ENCODE data around the gene LAMA5. TPM values are rescaled to one million over a fixed set of nuclear protein-coding genes. Genes with fewer than 3 reads are reported as not detected.

The LAMA5 gene
- total RNA-seq, 2 donors from 2014 or later = 170 to 272 TPM

- intact Hi-C loops (cut with DNase I) = no loop called here
- no peak overlapping the region for H3K4me3 ChIP-seq
- TF ChIP-seq CTCF (IDR thresholded peaks at IDR 0.05) (no peak), POLR2A (IDR thresholded peaks at IDR 0.05) (no peak), POLR2AphosphoS5 (IDR thresholded peaks at IDR 0.05) (no peak)
- H3K27ac ChIP-seq = no peak overlapping the region
- H3K27me3 ChIP-seq (replicated peaks; ENCODE audit: insufficient read depth) = no peaks in the 10 kb centered on the region
- H3K4me1 ChIP-seq (replicated peaks) = no peaks in the 10 kb centered on the region
- H3K9me3 ChIP-seq = no peaks in the 10 kb centered on the region
- DNase-seq (ENCODE audit: low spot score) = no peak
- peaks cover 4 to 7% of the 10 kb centered on the region in 2 donors for H3K36me3 ChIP-seq
- 87% methylated on average over 23 of the region's 23 CpGs for WGBS
These were observed 81.4 kb downstream of the LAMA5 start for GRCh38 chr20:62285722-62286121.

GRCh38 chr20:62285151-62285550 is 82.0 kb downstream of the LAMA5 start:
- Histone ChIP-seq H3K4me1 (replicated peaks) (no peaks in the 10 kb centered on the region), H3K27me3 (replicated peaks; ENCODE audit: insufficient read depth) (no peaks in the 10 kb centered on the region), H3K9me3 (no peaks in the 10 kb centered on the region), H3K27ac (no peak overlapping the region), H3K36me3 (peaks cover 4 to 7% of the 10 kb centered on the region in 2 donors), H3K4me3 (no peak overlapping the region)
- intact Hi-C loops (cut with DNase I) = no loop called here
- TF ChIP-seq POLR2A (IDR thresholded peaks at IDR 0.05) (no peak), POLR2AphosphoS5 (IDR thresholded peaks at IDR 0.05) (no peak), CTCF (IDR thresholded peaks at IDR 0.05) (no peak)
- DNase-seq (ENCODE audit: low spot score) = no peak
- 81% methylated on average over 6 of the region's 6 CpGs for WGBS

DNA sequence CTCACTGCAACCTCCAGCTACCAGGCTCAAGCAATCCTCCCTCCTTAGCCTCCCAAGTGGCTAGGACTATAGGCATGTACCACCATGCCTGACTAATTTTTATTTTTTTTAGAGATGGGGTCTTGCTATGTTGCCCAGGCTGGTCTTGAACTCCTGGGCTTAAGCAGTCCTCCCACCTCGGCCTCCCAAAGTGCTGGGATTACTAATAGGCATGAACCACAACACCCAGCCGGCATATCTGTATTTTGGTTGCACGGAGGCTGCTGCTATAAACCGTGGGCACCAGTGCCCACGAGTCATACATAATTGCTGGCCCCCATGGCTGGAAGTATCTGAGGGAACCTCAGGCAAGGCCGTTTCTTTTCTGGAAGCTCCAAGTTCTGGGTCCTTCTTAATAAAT is 82.7 kb downstream of the LAMA5 start:
- H3K36me3 ChIP-seq = peaks cover 4 to 14% of the 10 kb centered on the region in 2 donors
- WGBS = 87% methylated on average over 6 of the region's 6 CpGs
- H3K4me3 ChIP-seq = no peak overlapping the region
- H3K4me1 ChIP-seq (replicated peaks) = no peaks in the 10 kb centered on the region
- no peaks in the 10 kb centered on the region for H3K27me3 ChIP-seq (replicated peaks; ENCODE audit: insufficient read depth)
- intact Hi-C loops (cut with DNase I) = no loop called here
- H3K9me3 ChIP-seq = no peaks in the 10 kb centered on the region
- TF ChIP-seq POLR2A (IDR thresholded peaks at IDR 0.05) (no peak), POLR2AphosphoS5 (IDR thresholded peaks at IDR 0.05) (no peak), CTCF (IDR thresholded peaks at IDR 0.05) (no peak)
- DNase-seq (ENCODE audit: low spot score) = no peak
- no peak overlapping the region for H3K27ac ChIP-seq

DNA sequence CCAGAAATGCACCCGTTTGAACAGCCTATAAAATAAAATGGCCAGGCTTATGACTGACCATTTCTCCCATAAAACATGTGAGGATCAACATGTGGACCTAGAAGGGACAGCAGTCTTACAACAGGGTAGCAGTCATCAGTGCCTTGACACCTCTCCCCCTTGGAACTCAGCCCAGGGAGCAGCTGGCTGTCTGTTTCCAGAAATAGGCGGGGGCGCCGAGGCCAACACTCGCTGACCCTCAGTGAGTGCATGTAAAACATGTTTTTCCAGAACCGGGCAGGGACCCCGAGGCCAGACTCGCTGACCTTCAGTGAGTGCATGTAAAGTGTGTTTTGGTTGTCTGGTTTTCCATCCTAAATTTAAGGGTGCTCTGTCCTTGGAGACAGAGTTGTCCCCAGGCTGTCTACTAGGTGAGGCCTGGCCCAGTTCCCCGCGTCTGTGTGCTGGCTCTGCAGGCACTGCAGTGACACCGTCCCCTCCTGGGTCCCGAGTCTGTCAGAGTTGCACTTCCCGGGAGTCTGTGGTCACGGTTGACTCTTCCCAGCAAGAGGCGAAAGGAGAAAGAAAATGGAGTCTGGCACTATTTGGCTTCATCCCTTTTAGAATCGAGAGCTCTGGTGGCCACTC is 84.1 kb downstream of the LAMA5 start:
- 81% methylated on average over 15 of the region's 16 CpGs for WGBS
- DNase-seq (ENCODE audit: low spot score) = no peak
- peaks cover 4 to 20% of the 10 kb centered on the region in 2 donors for H3K36me3 ChIP-seq

More for the DNA sequence above, 84.1 kb downstream of the LAMA5 start:
- H3K27me3 ChIP-seq (replicated peaks; ENCODE audit: insufficient read depth) = no peaks in the 10 kb centered on the region
- H3K4me1 ChIP-seq (replicated peaks) = no peaks in the 10 kb centered on the region
- no peak for TF ChIP-seq POLR2A (IDR thresholded peaks at IDR 0.05)
- no peak for TF ChIP-seq POLR2AphosphoS5 (IDR thresholded peaks at IDR 0.05)
- no peak for TF ChIP-seq CTCF (IDR thresholded peaks at IDR 0.05)
- no peak overlapping the region for H3K27ac ChIP-seq
- H3K9me3 ChIP-seq = no peaks in the 10 kb centered on the region
- intact Hi-C loops (cut with DNase I) = no loop called here
- no peak overlapping the region for H3K4me3 ChIP-seq

Measured in prostate gland (tissue), 2 donors.